ENCODE results near the gene FADS3. TPM values are rescaled to one million over a fixed set of nuclear protein-coding genes. Genes with fewer than 3 reads are reported as not detected.

Gene FADS3
- total and polyA plus RNA-seq, 2 of the 13 experiments (the other 11 are each of a cell fraction or from before 2014, with no cell fraction given) = 13.4 to 23.2 TPM

- TF ChIP-seq ESRRA (CRISPR knock-in tag; IDR thresholded peaks at IDR 0.05; ENCODE audit: low read depth) = no peak
- TF ChIP-seq ZNF724P (CRISPR knock-in tag; IDR thresholded peaks at IDR 0.05; ENCODE audit: borderline replicate concordance) = no peak
- TF ChIP-seq DPF2 (CRISPR knock-in tag; IDR thresholded peaks at IDR 0.05; ENCODE audit: borderline replicate concordance, low read depth) = no peak
Measured at GRCh38 chr11:61833926-61834277, 57.4 kb downstream of the FADS3 start (continued).

- H3K9me3 ChIP-seq (ENCODE audit: low read length) = no peaks in the 10 kb centered on the region
- DNase-seq (ENCODE audit: low spot score) = no peak
- no peak for FAIRE-seq
- H3K4me3 ChIP-seq (replicated peaks in 1 of 3; ENCODE audit: insufficient read depth in 1 of 3, low read depth in 2 of 3, low read length in 3 of 3) = no peak overlapping the region
- H3K27me3 ChIP-seq (ENCODE audit: control insufficient read depth in 1 of 2, insufficient read depth in 2 of 2, low read length in 2 of 2) = no peaks in the 10 kb centered on the region
- H3K9ac ChIP-seq (ENCODE audit: insufficient read depth, low read depth, low read length) = no peak overlapping the region
- intact Hi-C loops (cut with micrococcal nuclease; ENCODE audit: unreplicated experiment) (loop anchor here (1.0 kb wide), 1 partner anchor 35 kb away; no protein-coding TSS in a partner anchor), in situ Hi-C loops (cut with HindIII; ENCODE audit: extremely low pct_ligation_motif_present, low pct_unique_long_range_greater_than_20kb) (no loop called here)
- CTCF ChIA-PET (ENCODE audit: low intra/inter-chr PET ratio, low total read pairs) = no interaction called here
- no peak overlapping the region for H3K4me2 ChIP-seq (ENCODE audit: low read depth, low read length)
- no TSS peak for BruUV-seq (replicated peaks)
- no peak overlapping the region for H3K27ac ChIP-seq (ENCODE audit: extremely low read length, insufficient read depth, low read length)
- H3K79me2 ChIP-seq (ENCODE audit: insufficient read depth, low read length) = peaks cover 33% of the 10 kb centered on the region
- ATAC-seq = no peak
- no peaks in the 10 kb centered on the region for H4K20me1 ChIP-seq (ENCODE audit: insufficient read depth, low read length)
- TF ChIP-seq RCOR2 (CRISPR knock-in tag; IDR thresholded peaks at IDR 0.05) = no peak
- TF ChIP-seq ZNF547 (CRISPR knock-in tag; IDR thresholded peaks at IDR 0.05) = no peak
- no peak for TF ChIP-seq ZFP36L2 (CRISPR knock-in tag; IDR thresholded peaks at IDR 0.05)
- no peak for TF ChIP-seq MIER2 (CRISPR knock-in tag; IDR thresholded peaks at IDR 0.05)
- TF ChIP-seq CHD2 (IDR thresholded peaks at IDR 0.05; ENCODE audit: low read depth, low read length) = no peak
- no peak for TF ChIP-seq TEAD3 (CRISPR knock-in tag; optimal IDR thresholded peaks at IDR 0.05; ENCODE audit: borderline replicate concordance)
- TF ChIP-seq RAD51 (IDR thresholded peaks at IDR 0.05; ENCODE audit: borderline replicate concordance) = no peak
- TF ChIP-seq IKZF1 (IDR thresholded peaks at IDR 0.05) = no peak
- no peak for TF ChIP-seq SRF (IDR thresholded peaks at IDR 0.05; ENCODE audit: low read depth, low read length)
- TF ChIP-seq MTF1 (CRISPR knock-in tag; IDR thresholded peaks at IDR 0.05) = no peak
- no peak for TF ChIP-seq DDIT3 (CRISPR knock-in tag; IDR thresholded peaks at IDR 0.05)
- TF ChIP-seq ZNF30 (CRISPR knock-in tag; IDR thresholded peaks at IDR 0.05) = no peak
- no peak for TF ChIP-seq RFX3 (CRISPR knock-in tag; IDR thresholded peaks at IDR 0.05)
- TF ChIP-seq NR2F6 (IDR thresholded peaks at IDR 0.05) = no peak
- no peak for TF ChIP-seq NR2F6 (CRISPR knock-in tag; IDR thresholded peaks at IDR 0.05)
- TF ChIP-seq ATF2 (CRISPR knock-in tag; IDR thresholded peaks at IDR 0.05) = no peak
- WGBS (ENCODE audit: low lambda C conversion rate) = 95% methylated on average over 11 of the region's 11 CpGs
- H2AFZ ChIP-seq (ENCODE audit: low read length) = no peak overlapping the region
- POLR2A ChIA-PET = no interaction called here
- H3K4me1 ChIP-seq (ENCODE audit: insufficient read depth, low read length) = peaks cover 29% of the 10 kb centered on the region
- no peaks in the 10 kb centered on the region; a peak in 2 of 5 replicates for H3K36me3 ChIP-seq (replicated peaks in 1 of 2; ENCODE audit: control insufficient read depth in 1 of 2, insufficient read depth in 2 of 2, low read length in 2 of 2)
Measured at GRCh38 chr11:61833471-61833870, 57.9 kb downstream of the FADS3 start.
